Stimulated activated CD8-positive, alpha-beta memory T cell treated with anti-CD3 and anti-CD28 coated beads, Interleukin-15, amount 100 ng/mL, for 4 hours (primary cell): Measurements from ENCODE around the gene LRRN1.

Source experiments
- DNase-seq, 2 donors: peaks; one replicate each; pipeline ENCODE4 v3.0.0-alpha.2; 2020; ENCODE audit warnings: low read depth in 2 of 2

Gene LRRN1

DNA sequence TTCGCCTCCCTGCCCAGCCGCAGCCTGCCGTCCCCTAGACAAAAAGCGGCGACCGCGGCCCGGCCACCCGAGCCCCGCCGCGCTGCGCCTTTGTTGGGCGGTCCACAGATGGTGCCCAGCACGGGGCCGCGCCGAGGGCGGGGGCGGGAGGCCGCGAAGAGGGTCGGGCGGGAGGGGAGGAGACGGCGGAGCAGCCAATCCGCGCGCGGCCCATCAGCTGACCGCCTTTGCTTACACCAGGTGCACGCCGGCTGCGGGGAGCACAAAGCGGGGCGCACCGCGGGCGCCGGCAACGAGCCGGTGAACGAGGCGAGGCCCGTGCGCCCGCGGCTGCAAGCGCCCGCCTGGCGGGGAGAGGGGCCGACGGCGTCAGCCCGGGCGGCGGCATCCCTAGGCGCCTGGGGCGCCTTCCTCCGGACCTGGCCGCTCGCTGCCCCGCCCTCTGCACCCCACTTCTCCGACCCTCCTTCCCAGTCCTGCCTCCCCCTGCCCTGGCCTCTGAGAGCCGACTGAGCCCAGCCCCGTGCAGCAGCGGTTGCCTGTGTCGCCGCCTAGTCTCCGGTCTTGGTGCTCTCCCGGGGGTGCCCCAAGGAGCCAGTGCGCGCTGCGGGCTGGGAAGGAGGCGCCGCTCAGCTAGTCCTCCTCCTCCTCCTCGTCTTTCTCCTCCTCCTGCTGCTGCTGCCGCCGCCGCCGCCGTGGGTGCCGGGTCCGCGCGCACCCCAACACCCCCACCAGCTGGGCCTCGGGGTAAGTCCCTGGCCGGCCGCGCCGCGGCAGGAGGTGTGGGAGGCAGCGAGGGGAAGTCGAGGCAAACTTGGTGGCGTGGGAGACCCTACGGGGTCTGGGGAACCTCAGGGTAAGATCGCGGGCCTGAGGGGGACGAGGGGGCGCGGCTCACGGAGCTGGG, at the start of gene LRRN1:
LRRN1 (plus strand) TSS at position 259 of the 907 bp plus-strand sequence. CDS start 45,211 bp downstream, outside the sequence.
- peak in 1 of 2 donors; percentile 37 for DNase-seq

GRCh38 chr3:3753416-3753815, 45.8 kb upstream of the LRRN1 start:
- no peak for DNase-seq

- DNase-seq: no peak
These were observed 33.6 kb upstream of the LRRN1 start for GRCh38 chr3:3765661-3766060.

DNA sequence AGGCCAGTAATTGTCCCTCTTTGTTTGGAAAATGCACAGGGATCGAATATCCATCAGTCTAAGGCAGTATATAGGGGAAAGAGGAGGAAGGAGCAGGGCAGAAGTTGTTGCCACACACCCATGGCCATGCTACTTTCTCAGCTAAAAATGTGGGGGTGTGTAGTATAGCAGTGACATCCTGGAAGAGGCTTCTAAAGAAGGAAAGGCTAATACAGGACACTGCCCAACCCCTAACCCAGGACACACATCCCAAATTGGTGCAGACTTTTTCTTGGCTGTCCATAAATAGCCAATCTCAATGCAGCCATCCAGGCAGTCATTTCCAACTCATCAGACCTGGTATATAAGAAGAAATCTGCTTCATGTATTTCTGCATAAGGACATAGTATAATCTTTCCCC, 33.1 kb upstream of the LRRN1 start:
- no peak for DNase-seq

GRCh38 chr3:3771094-3771493, 28.1 kb upstream of the LRRN1 start:
- no peak for DNase-seq

GRCh38 chr3:3771567-3771966, 27.7 kb upstream of the LRRN1 start:
- no peak for DNase-seq

DNA sequence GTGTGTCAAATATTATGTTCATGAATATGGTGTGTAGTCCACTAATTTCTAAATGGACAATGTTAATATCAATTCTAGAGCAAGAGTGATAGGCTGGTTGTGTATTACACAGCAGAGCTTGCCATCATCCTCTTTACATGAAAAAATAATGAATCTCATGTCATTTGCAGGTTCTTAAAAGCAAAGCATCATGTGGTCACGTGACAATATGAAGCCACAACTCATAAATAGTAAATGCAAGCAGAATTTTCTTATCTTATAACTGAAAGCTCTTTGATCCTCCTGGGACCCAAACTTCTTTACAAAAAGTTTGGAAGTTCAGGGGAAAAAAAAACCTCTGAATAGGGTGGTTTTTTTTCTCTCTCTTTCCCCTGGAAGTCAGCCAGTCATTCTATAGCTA, 26.9 kb upstream of the LRRN1 start:
- DNase-seq: no peak

DNA sequence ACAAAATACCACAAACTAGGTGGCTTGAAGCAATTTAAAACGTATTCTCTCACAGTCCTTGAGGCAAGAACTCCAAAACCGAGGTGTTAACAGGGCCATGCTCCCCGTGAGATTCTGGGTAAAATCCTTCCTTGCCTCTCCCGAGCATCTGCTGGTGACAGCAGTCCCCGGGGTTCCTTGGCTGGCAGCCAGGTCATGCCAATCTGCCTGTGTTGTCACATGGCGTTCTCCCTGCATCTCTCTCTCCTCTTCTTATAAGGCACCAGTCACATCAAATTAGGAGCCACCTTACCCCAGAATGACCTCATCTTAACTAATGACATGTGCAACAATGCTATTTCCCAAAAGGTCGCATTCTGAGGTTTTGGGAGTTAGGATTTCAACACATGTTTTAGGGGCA, 26.3 kb upstream of the LRRN1 start:
- no peak for DNase-seq

DNA sequence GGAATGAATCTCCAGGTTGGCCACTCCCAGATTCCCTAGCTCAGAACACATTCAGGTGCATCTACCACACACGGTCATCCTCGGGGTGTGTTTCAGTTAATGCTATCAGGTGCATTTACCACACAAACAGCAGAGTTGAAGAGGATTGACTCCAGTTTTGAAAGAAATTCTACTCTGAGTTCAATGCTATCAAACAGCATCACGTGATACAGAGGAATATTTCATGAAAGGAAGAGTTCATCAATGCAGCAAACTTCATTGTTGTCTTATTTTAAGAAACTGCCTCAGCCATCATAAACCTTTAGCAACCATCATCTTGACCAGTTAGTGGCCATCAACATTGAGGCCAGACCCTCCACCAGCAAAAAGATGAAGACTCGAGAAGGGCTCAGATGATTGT, 22.6 kb upstream of the LRRN1 start:
- no peak for DNase-seq

- no peak for DNase-seq
These were observed 21.0 kb upstream of the LRRN1 start for GRCh38 chr3:3778216-3778615.

DNA sequence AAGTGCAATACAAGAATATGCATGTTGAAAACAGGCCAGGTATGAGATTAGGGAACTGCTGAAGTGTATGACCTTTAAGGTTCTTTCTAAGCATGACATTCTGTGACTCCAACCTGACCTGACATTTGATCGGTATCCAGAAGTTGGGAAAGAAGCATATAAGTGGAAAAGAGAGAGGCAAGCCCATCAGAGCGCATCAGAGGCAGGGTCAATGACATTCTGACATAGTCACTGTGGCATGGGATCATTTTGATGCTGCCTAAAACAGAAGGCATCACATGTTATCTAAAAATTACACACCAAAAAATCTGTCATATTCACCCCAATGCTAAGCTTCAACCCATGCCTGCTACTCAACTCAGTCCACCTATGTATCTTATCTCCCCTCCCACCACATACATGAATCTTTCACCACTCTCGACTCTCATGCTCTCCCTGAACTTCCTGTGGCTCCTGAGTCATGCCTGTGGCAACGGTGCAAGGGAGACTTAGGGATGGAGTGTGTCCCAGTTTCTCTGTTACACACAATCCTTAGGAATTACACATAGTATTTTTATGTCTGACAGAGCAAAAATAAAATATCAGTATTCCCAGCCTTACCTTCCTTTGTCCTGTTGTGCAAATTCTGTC, 20.5 kb upstream of the LRRN1 start:
- DNase-seq: no peak

DNA sequence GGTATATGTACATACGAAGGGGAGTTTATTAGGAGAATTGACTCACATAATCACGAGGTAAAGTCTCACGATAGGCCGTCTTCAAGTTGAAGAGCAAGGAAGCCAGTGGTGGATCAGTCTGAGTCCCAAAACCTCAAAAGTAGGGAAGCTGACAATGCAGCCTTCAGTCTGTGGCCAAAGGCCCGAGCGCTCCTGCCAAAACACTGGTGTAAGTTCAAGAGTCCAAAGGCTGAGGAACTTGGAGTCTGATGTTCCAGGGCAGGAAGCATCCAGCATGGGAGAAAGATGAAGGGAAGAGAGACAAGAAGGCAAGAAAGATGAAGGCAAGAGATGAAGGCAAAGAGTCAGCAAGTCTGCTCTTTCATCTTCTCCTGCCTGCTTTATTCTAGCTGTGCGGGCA, 16.8 kb upstream of the LRRN1 start:
- DNase-seq: no peak

DNA sequence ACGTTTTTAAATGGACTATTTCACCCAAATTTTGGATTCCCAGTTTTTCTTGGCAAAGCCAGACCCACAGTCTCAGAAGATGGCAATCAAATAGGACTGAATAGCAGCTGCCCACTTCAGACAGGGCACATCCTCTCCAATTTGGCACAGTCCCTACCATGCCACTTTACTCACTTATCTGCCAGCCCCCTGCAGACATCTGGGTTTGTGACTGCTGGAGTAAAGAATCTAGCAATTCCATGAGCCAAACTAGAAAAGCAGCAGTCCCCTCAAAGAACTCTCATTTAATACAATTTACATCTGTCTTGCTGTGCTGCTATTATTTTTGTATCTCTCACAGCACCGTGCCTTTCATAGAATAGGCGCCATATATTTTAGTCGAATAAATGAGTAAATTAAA, 16.0 kb upstream of the LRRN1 start:
- DNase-seq: no peak

DNA sequence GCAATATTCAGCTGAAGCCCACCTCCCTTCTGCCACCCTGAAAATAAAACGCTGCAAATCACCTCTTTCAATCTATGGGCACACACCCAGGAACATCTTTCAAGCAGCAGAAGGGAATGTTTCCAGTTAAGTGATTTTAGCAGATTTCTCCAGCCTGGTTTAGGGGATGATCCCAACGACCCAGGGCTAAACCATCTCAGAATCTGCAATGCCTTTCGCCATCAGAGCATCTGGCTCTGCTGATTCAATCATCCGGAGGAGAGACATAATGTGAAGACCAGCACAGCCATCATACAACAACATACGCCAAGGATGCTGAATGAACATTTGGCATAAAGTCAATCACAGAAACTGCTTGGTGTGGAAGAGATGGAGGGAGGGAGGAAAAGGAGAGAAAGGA, 15.5 kb upstream of the LRRN1 start:
- no peak for DNase-seq

DNA sequence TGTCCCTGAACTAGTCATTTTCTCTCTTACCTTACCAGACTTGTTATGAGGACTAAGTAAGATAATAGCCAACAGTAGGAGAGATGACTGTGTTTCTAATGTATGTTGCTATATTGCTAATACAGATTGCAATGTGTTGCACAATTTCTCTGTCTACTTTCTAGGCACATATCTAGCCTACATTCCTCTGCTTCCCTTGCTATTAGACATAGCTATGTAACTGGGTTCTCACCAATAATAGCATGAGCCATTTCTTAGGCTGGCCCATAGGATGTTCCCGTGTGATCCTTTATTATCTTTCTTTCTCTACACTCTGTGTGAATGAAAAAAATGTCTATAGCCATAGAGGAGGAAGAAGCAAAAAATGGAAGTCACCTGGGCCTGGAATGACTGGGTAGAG, 6.8 kb upstream of the LRRN1 start:
- DNase-seq: no peak

- DNase-seq: no peak
These were observed 559 bp upstream of the LRRN1 start for GRCh38 chr3:3798631-3799113.

DNA sequence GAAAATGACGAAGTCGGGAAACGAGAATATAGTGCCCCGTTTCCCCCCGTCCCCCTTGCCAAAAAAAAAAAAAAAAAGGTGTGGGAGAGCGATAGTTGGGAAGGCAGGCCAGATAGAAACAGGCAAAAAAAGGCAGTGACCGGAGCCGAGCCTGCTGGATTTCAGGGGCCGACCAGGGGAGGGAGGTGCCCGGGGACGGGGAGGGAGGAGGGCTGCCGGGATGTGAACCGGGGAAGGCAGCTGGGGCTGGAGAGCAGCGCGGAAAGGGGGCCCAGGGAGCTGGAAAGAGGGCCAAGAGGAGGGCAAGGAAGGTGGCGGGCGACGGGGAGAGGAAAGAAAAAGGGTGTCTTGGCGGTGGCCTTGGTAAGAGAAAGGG, 837 bp downstream of the LRRN1 start:
- DNase-seq: no peak

DNA sequence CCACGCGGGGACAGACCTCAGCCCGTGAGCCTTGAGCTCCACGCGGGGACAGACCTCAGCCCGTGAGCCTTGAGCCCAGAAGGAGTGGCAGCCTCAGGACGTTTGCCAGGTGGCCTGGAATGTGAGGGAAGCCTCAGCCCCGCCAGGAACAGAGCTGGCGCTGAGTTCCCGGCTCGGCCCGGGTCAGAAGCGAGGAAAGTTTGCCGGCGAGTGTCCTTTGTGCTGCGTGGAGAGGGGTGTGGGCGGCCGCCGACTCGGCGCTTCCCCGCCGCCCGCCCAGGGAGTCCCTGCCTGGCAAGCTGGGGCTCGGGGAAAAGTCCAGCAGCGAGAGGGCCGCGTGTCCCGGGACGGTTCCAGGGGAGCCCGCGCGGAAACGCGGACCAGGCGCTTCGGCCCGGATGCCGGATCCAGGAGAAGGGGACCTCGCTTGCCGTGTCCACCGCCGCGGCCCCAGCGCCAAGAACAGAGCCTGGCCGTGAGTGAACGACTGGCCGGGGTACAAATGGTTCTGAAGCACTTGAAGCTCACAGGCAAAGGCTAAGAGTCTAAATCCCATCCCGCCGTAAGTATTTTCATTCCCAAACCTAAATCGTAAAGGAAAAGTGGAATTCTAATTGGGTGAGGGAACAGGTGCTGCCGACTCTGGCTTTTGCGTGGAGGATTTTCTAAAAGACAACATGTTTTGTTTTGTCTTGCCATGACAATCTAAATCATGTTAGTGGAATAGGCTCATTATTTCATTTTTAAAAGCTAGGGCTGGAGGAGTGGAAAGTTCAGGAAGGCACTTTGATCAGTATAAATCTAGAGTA, 1.7 kb downstream of the LRRN1 start:
- no peak for DNase-seq

DNA sequence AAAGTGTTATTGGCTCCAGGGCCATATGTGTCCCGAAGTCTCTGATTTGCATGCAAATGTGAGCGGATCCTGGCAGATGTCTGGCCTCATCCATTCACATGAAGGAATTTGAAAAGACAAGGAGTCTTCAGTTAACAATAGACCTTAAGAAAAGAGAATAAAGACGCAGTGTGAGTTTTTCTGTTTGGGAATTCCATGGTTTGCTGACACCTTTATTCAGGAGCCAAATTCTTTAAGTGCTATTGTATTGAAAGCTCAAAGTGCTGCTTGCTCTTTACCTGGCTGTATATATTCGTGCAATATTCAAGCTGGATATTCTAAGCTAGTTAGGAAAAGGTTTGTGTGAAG, 2.2 kb downstream of the LRRN1 start:
- no peak for DNase-seq

GRCh38 chr3:3802046-3802445, 2.8 kb downstream of the LRRN1 start:
- DNase-seq: no peak

GRCh38 chr3:3804560-3804959, 5.3 kb downstream of the LRRN1 start:
- DNase-seq: no peak

DNA sequence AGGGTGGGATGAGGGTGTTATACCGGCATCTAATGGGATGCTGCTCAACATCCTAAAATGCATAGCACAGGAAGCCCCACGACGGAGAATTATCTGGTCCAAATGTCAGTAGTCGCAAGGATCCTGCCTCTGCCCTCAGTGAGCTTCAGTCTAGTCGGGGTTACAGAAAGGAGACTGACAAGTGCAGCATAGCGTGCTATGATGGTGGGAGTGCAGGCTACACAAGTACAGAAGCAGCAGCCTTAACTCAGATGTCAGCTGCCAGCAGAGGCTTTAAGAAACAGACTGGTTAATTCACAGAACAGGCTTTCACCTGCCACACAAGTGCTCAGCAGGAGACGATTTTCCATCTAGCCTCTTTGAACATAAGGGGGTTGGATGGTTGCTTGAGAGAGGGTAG, 6.9 kb downstream of the LRRN1 start:
- DNase-seq: no peak

DNA sequence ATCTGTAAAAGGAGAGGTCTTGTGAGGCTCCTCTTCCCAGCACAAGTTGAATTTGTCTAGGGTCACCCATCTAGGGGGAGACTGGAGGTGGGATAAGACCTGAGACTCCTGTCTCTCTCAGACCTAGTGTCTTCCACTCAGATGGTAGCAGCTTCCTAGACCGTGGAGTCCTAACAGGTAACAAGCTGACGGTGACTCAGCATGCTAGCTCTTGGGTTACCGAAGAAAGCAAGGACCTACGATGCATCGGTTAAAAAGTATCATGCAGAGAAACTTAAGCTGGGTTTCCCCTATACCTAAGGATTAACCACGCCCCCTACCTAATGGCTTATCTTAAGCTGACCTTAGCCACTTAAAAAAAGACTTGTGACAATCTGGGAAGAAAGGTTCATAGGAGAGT, 7.6 kb downstream of the LRRN1 start:
- DNase-seq: no peak
